GM04503 (cell line): ENCODE results near the gene HLCS.
A peak's percentile ranks its signal among the peaks of the same experiment; 100 is the strongest.
"Not testable (repeated sequence)": the region's sequence is repeated elsewhere in the genome, so short reads cannot be mapped to it uniquely, and the experiment has no call there.

Experiments
- DNase-seq: peaks from one replicate; pipeline ENCODE4 v3.0.0-alpha.2; 2012; ENCODE audit warnings: low read depth

HLCS gene

GRCh38 chr21:36966066-36966820, at the start of gene HLCS:
Gene HLCS, minus strand, starts transcription at chr21:36966669. Its CDS starts 31 bp downstream, at chr21:36966638.
- DNase-seq: no peak

DNA sequence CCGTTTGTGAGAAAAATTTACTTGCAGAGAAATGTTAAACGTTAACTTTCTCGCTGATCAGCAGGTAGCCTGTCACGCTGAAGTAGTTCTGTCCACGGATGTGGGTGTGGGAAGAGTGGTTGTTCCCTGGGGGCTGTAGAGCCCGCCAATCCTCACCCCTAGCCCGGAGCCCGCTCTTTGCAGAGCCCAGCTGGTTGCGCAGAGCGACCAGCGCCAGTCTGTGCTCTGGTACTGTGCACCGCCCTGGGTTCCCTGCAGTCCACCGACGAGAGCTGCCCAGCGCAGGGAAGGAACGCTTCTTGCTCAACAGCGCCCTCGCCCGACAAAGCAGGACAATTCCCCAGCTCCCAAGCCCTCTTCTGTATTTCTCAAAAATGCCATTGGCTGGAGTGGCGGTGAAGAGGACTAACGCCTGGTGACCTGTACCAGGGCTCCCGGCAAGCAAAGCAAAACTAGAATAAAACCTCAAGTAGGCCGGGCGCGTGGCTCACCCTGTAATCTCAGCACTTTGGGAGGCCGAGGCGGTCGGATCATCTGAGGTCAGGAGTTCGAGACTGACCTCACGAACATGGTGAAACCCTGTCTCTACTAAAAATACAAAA, 43.4 kb upstream of the HLCS start:
- no peak for DNase-seq

DNA sequence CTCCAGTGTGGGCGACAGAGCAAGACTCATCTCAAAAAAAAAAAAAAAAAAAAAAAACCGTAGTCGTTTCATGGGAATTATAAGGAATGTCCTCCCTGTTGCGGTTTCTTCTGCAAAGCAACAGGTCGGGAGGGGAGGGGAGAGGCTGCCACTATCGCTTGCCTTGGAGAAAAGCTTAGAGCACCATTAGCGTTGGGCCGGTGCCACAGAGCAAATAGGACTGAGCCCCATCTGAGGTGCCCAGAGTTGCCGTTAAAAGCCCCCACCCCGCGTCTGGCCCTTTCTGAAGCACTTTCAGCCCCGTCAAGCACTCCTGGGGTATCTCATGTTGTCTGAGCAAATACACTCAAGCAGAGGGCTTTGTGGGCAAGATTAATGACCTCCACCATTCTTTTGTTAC, 42.3 kb upstream of the HLCS start:
- no peak for DNase-seq

DNA sequence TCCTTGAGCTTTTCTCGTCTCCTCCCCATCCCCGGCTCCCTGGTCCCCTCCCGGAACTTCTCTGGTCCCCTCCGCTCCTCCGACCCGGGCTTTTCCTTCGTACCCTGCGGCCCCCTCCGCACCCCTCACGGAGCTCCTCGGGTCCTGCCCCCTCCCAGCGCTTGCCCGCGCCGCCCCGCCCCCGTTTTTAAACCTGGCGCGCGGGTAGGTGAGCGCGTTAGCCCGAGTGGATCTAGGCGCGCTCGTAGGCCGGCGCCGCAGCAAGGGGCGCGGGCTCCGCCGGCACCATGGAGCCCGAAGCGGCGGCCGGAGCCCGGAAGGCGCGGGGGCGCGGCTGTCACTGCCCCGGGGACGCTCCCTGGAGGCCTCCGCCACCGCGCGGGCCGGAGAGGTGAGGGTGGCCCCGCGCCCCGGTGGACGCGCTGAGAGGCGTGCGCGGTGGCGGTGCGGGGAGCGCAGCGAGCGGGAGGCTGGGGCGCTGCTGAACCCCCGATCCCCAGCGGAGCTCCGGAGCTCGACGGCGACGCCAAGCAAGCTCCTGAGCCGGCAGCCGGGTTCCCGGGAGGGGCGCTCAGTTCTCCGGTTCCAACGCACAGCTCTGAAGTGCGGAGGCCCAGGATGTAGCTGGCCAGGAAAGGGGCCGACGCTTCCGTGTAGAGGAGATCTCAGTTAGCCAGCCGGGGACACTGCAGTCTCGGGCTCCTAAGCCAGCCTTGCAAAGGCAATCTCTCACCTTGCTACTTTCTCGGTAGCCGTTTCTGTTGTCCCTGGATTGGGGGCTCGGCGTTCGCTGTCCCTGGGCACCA, 40.2 kb upstream of the HLCS start, which contains the start of gene RIPPLY3:
Gene RIPPLY3, plus strand, starts transcription at position 217 of the 806 bp plus-strand sequence. Its CDS starts 71 bp downstream, at position 288.
- DNase-seq: no peak

- DNase-seq: no peak
Observed at GRCh38 chr21:37005548-37006485, 39.3 kb upstream of the HLCS start.

DNA sequence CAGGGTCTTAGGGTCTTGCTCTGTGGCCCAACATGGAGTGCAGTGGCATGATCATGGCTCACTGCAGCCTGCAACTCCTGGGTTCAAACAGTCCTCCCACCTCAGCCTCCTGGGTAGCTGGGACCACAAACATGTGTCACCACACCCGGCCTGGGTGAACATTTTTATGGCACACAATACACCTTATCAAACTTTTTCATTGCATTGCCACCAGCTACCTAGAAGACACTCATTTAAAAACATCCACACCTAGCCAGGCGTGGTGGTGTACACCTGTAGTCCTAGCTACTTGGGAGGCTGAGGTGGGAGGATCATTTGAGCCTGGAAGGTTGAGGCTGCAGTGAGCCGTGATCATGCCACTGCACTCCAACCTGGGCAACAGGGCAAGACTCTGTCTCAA, 37.4 kb upstream of the HLCS start:
- not testable (repeated sequence) for DNase-seq

- DNase-seq: not testable (repeated sequence)
Observed at GRCh38 chr21:37002851-37003250, 36.4 kb upstream of the HLCS start.

GRCh38 chr21:37001441-37001840, 35.0 kb upstream of the HLCS start:
- no peak for DNase-seq

DNA sequence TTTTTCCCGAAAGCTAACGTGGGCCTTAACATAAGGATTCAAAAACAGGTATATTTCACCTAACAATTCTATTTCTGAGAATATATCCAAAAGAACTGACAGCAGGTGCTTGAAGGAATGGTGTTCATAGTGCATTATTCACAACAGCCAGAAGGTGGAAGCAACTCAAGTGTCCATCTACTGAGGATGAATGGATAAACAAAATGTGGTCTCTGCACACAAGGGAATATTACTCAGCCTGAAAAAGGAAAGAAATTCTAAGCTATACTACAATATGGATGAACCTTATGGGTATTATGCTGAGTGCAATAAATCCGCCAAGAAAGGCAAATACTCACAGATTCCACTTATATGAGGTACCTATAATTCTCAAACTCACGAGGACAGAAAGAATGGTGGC, 33.9 kb upstream of the HLCS start:
- no peak for DNase-seq

GRCh38 chr21:36999131-36999898, 32.8 kb upstream of the HLCS start:
- DNase-seq: no peak

DNA sequence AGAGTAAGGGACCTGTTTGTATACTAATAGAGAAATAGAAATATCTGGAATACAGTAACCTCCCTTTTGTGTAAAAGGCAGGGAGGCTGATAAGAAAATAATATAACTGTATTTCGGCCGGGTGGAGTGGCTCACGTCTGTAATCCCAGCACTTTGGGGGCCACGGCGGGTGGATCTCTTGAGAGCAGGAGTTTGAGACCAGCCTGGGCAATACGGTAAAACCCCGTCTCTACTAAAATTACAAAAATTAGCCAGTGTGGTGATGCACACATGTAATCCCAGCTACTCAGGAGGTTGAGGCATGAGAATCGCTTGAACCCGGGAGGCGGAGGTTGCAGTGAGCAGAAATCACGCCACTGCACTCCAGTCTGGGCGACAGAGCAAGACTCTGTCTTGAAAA, 28.8 kb upstream of the HLCS start:
- not testable (repeated sequence) for DNase-seq

DNA sequence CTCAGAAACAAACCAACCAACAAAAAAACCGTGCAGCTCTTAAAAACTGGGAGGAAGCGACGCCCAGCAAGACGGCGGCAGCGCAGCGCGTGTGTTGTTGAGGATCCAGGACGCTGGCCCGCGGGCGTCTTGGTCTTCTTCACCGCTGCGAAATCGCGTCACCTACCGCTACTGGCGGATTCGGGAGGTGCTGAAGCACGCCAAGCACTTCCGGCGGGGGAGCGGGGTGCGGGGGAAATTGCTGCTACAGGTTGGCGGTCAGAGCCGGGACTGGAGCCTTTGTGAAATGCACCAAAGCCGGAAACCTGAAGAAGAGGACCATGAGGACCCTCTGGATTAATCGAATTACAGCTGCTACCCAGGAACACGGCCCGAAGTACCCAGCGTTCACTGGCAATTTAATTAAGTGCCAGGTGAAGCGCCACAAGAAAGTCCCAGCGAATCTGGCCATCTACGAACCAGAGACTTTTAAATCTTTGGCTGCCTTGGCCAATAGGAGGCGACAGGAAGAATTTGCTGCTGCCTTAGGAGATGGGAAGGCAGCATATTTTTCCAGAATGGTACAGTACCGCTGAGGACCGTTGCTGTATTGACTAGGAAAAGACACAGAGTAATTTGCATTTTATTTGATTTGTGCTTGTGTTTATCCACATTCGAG, 28.2 kb upstream of the HLCS start:
- DNase-seq: no peak

DNA sequence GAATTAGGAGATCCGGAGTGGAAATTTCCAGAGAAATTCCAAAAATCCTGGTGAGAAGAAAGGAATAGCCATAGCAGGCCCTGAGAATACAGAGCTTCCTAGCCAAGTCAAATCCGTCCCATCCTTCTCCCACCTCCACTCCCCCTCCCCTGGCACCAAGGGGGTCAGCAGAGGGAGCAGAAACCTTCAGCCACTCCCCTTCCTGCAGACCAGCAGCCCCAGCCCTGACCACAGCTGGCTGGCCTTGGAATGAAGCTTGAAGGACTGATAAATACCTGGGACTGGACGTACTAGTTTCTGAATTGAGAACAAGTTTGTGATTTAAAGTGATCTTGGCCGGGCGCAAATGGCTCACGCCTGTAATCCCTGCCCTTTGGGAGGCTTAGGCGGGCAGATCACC, 26.2 kb upstream of the HLCS start:
- DNase-seq: no peak

- DNase-seq: no peak
Observed at GRCh38 chr21:36990508-36991205, 24.2 kb upstream of the HLCS start.

DNA sequence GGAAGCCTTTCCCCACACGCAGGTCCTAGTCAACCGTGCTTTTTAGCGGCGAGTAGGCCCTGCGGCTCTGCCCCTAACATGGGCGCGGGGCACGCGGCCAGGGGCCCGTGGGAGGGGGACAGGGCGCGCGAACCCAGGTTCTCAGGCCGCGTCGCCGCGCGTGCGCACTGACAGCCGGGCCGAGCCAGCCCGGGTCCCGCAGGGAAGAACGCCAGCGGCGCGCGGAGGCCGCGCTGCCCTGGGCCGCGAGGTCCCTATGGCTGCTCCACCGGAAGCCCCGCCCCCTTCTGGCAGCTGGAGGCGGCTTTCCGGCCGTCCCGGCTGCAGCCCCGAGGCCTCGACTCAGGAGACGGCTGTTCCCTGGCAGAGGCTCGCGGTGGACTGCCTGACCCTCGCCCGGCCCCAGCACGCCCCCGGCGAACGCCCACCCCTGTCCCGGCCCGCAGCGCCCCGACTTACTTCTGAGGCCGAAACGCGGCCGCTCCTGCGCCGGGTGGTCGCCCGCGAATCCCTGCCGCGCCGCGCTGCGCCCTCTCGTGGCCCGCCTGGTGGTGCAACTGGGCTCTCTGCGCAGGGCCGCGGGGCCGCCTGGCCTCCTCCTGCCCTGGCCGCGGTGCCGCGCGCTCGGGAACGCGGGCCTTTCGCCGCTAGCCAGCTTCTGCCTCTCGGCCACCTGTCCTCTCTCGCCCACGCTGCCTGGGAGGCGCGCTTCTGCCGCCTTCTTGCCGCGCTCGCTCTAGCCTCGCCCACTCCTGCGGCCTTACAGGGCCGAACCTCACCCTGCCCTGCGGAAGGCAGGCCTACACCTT, 23.4 kb upstream of the HLCS start:
- DNase-seq: peak; percentile 40

DNA sequence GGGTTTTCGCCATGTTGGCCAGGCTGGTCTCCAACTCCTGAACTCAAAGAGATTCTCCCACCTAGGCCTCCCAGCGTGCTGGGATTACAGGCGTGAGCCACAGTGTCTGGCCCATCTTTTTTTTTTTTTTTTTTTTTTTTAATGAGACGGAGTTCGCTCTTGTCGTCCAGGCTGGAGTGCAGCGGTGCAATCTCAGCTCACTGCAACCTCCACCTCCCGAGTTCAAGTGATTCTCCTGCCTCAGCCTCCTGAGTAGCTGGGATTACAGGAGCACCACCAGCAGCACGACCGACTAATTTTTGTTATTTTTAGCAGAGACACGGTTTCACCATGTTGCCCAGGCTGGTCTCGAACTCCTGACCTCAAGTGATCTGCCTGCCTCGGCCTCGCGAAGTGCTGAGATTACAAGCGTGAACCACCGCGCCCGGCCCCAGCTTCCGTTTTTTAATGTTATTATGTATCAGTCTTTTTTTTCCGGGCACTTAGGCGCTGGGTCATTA, 22.8 kb upstream of the HLCS start:
- DNase-seq: not testable (repeated sequence)

DNA sequence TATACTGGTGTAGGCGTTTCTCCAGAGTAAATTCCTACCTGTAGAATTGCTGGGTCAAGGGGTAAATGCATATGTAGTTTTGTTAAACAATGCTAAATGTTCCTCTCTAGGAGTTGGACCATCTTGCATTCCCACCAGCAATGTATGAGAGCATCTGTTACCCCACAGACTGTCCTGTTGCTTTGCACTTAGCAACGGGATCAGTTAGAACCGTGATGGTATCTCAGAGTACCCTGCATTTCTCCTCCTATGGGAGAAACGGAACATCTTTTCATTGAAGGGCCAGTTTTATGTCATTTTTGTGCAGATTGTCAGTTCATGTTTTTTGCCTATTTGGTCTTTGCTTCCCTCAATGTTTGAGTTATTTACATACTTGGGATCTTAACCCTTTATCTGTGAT, 22.1 kb upstream of the HLCS start:
- DNase-seq: no peak

GRCh38 chr21:36987845-36988244, 21.4 kb upstream of the HLCS start:
- no peak for DNase-seq
